Activated CD4-positive, alpha-beta T cell treated with anti-CD3 and anti-CD28 coated beads, Interleukin-2, amount 50 U/mL, for 4 hours (primary cell): Measurements from ENCODE around the gene TCERG1L.

Experiments used
- DNase-seq, 2 experiments: peaks; one replicate each; pipeline ENCODE4 v3.0.0-alpha.2; 2020

Gene TCERG1L

GRCh38 chr10:131056091-131056579 is 255.4 kb downstream of the TCERG1L start:
- no peak for DNase-seq

DNA sequence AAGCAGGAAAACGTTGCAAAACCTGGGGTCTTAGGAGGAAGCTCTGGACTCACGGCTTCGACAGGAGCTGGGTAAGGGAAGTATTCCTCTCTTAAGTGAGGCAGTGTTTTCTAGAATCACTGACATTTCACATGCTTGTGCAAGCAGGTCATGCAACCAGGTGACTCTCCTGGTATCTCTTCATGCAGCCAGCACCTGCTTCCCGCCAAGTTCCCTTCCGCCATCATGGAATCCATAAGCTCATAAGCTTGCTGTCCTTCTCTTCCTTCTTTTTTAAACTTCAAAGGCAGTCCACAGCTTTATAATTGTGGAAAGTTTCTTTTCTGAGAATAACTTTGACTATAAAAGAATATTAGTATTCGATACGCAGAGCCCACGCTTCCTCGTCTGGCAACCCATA is 256.1 kb downstream of the TCERG1L start:
- no peak for DNase-seq

GRCh38 chr10:131053192-131053591 is 258.3 kb downstream of the TCERG1L start:
- no peak for DNase-seq

- DNase-seq = no peak
Observed at GRCh38 chr10:131050162-131050766, 261.3 kb downstream of the TCERG1L start.

GRCh38 chr10:131049016-131049415 is 262.5 kb downstream of the TCERG1L start:
- no peak for DNase-seq

DNA sequence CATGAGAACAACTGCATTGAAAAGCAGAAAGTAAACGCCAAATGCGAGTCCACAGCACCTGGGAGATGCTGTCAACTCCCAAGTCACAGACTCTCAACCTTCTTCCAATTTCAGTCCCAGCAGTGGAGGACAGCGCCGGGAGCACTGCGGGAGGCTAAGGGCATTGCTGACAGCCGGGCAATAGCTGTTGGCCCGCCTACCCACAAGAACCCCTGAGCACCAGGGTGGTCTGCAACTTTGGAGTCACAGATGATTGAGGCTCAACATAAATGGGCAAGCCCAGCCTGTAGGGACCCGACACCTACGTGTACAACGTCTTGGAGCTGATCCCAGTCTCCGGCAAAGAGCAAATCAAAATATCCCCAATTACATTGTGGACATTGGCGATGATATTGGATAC is 262.9 kb downstream of the TCERG1L start:
- DNase-seq = no peak

DNA sequence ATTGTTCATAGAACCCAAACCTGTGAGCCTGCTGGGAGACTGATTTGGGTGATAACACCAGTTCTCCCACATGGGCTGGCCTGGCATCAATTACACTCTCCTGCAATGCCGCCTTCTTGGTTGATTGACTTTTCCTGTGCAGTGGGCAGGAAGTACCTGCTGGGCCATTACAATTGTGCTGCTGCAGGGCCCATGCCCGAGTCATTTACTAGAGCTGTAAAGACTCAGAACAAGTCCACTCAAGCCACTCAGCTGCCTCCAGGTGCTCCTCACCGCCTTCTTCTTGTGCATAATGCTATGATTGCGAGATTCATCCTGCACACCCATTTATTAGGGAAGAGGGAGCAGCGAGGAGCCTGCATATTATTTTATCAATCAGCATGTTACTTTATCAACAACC is 264.0 kb downstream of the TCERG1L start:
- DNase-seq = no peak

DNA sequence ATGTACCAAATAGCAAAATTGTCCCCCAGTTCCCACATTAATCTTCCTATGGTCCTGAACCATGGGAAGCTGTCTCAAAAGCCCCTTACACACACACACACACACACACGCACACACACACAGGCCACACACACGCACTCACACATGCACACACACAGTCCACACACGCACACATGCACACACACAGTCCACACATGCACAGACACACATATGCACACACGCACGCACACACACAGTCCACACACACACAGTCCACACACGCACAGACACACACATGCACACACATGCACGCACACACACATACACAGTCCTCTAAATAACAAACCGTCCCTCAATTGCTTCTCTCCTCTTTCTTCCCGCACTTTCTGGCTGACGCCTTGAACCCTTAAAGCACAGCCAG is 265.3 kb downstream of the TCERG1L start:
- no peak for DNase-seq

DNA sequence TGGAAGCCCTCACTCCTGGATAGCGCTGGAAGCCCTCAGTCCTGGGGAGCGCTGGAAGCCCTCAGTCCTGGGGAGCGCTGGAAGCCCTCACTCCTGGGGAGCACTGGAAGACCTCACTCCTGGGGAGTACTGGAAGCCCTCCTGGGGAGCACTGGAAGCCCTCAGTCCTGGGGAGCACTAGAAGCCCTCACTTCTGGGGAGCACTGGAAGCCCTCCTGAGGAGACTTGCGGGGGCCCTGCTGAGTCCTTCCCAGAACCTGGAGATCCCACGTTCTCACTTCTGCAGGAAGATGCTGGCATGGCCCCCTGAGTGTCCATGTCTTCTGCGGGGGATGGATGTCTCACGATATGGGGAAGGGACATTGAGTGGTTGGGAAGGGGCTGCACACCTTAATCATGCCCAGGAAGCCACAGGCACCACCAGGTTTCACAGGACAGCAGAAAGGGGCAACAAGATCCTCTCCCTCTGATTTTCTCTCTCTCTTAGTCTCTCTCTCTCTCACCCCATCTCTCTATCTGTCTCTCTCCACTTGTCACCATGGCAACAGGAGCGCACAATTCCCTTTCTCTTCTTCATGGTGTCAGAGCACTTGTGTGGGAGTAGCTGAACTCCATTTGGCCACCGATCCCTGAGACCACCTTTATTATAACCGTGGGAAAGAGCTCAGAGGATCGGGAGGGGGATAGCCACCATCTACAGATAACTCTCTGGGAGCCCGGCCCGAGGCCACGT is 267.0 kb downstream of the TCERG1L start:
- no peak for DNase-seq

GRCh38 chr10:131043039-131043691 is 268.4 kb downstream of the TCERG1L start:
- no peak for DNase-seq
